Measurements from ENCODE around the gene PEX16.
A peak's percentile ranks its signal among the peaks of the same experiment; 100 is the strongest.
"Not testable (repeated sequence)": the region's sequence is repeated elsewhere in the genome, so short reads cannot be mapped to it uniquely, and the experiment has no call there.

The PEX16 gene

GRCh38 chr11:45918331-45918941 is 759 bp upstream of the PEX16 start:
- DNase-seq (ENCODE audit: low read depth): peak; percentile 41

GRCh38 chr11:45917286-45917622 is 423 bp downstream of the PEX16 start:
- no peak for DNase-seq (ENCODE audit: low read depth)

- no peak for DNase-seq (ENCODE audit: low read depth)
Observed at GRCh38 chr11:45915446-45915845, 2.2 kb downstream of the PEX16 start.

GRCh38 chr11:45913942-45914635 is 3.6 kb downstream of the PEX16 start:
- DNase-seq (ENCODE audit: low read depth): no peak

- DNase-seq (ENCODE audit: low read depth): no peak
Observed at GRCh38 chr11:45913514-45913913, 4.2 kb downstream of the PEX16 start.

GRCh38 chr11:45910623-45911022 is 7.1 kb downstream of the PEX16 start:
- DNase-seq (ENCODE audit: low read depth): no peak

GRCh38 chr11:45909594-45910475 is 7.8 kb downstream of the PEX16 start:
- no peak for DNase-seq (ENCODE audit: low read depth)

GRCh38 chr11:45907911-45908370 is 9.7 kb downstream of the PEX16 start:
- no peak for DNase-seq (ENCODE audit: low read depth)

GRCh38 chr11:45906965-45907611 is 10.6 kb downstream of the PEX16 start, which contains the start of gene FREY1:
TSS of gene FREY1 (minus strand) at chr11:45907271. CDS start at chr11:45907245, 26 bp downstream.
- DNase-seq (ENCODE audit: low read depth): no peak

GRCh38 chr11:45906096-45906682 is 11.5 kb downstream of the PEX16 start:
- no peak for DNase-seq (ENCODE audit: low read depth)

- DNase-seq (ENCODE audit: low read depth): not testable (repeated sequence)
Observed at GRCh38 chr11:45905576-45905975, 12.1 kb downstream of the PEX16 start.

- DNase-seq (ENCODE audit: low read depth): no peak
Observed at GRCh38 chr11:45905095-45905494, 12.6 kb downstream of the PEX16 start.

- no peak for DNase-seq (ENCODE audit: low read depth)
Observed at GRCh38 chr11:45904309-45904915, 13.3 kb downstream of the PEX16 start.

GRCh38 chr11:45902452-45903380 is 15.0 kb downstream of the PEX16 start:
- no peak for DNase-seq (ENCODE audit: low read depth)

GRCh38 chr11:45901626-45902025 is 16.1 kb downstream of the PEX16 start:
- DNase-seq (ENCODE audit: low read depth): no peak

- DNase-seq (ENCODE audit: low read depth): no peak
Observed at GRCh38 chr11:45900916-45901617, 16.6 kb downstream of the PEX16 start.

- DNase-seq (ENCODE audit: low read depth): not testable (repeated sequence)
Observed at GRCh38 chr11:45900175-45900800, 17.4 kb downstream of the PEX16 start.

- DNase-seq (ENCODE audit: low read depth): peak; percentile 55
Observed at GRCh38 chr11:45899448-45900174, 18.1 kb downstream of the PEX16 start.

GRCh38 chr11:45899086-45899447 is 18.6 kb downstream of the PEX16 start:
- DNase-seq (ENCODE audit: low read depth): no peak

Measured in stimulated activated CD8-positive, alpha-beta memory T cell treated with anti-CD3 and anti-CD28 coated beads, Interleukin-12 subunit alpha, Interleukin-12 subunit beta, amount 100 ng/mL, for 4 hours (primary cell).